ENCODE measurements around the gene CAB39L.

The CAB39L gene

GRCh38 chr13:49456156-49456555 lies 12.3 kb upstream of the CAB39L start:
- Histone ChIP-seq H3K27ac (ENCODE audit: poor library complexity, severe bottlenecking) (no peak overlapping the region), H3K9me3 (ENCODE audit: severe bottlenecking) (no peaks in the 10 kb centered on the region), H3K27me3 (ENCODE audit: insufficient read depth, poor library complexity, severe bottlenecking) (no peaks in the 10 kb centered on the region), H3K4me3 (ENCODE audit: severe bottlenecking) (no peak overlapping the region), H3K4me1 (ENCODE audit: insufficient read depth, poor library complexity, severe bottlenecking) (peaks cover 7% of the 10 kb centered on the region), H3K36me3 (ENCODE audit: low read depth) (peaks cover 8% of the 10 kb centered on the region)
- no peak for ATAC-seq (ENCODE audit: low read depth)
- DNase-seq (ENCODE audit: low spot score) = no peak
- no peak for TF ChIP-seq CTCF (IDR thresholded peaks at IDR 0.05; ENCODE audit: poor library complexity, severe bottlenecking)

DNA sequence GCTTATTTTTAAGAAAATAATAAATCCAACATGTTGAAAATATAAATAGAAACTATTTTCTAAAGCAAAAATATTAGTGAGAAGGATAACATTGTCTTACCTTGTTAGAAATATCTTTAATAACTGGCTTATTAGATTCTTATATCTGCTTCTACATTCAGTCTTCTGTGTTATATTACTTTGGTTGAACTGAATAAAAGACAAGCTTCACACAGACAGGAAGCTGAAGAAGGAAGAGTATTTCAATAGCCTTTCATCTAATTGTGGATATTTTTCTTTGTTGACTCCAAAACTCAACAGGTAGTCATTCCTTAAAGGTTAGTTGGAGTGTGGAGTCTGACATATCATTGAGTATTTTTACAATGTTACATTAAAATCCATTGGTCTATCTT lies 11.1 kb upstream of the CAB39L start:
- peaks cover 7% of the 10 kb centered on the region for H3K4me1 ChIP-seq (ENCODE audit: insufficient read depth, poor library complexity, severe bottlenecking)
- DNase-seq (ENCODE audit: low spot score) (no peak), ATAC-seq (ENCODE audit: low read depth) (no peak)
- H3K9me3 ChIP-seq (ENCODE audit: severe bottlenecking) = no peaks in the 10 kb centered on the region
- TF ChIP-seq CTCF (IDR thresholded peaks at IDR 0.05; ENCODE audit: poor library complexity, severe bottlenecking) = no peak
- no peak overlapping the region for H3K4me3 ChIP-seq (ENCODE audit: severe bottlenecking)
- H3K36me3 ChIP-seq (ENCODE audit: low read depth) = 0 out of 2 replicates have a peak, but pooled peaks cover 3% of the 10 kb centered on the region
- no peak overlapping the region for H3K27ac ChIP-seq (ENCODE audit: poor library complexity, severe bottlenecking)
- no peaks in the 10 kb centered on the region for H3K27me3 ChIP-seq (ENCODE audit: insufficient read depth, poor library complexity, severe bottlenecking)

DNA sequence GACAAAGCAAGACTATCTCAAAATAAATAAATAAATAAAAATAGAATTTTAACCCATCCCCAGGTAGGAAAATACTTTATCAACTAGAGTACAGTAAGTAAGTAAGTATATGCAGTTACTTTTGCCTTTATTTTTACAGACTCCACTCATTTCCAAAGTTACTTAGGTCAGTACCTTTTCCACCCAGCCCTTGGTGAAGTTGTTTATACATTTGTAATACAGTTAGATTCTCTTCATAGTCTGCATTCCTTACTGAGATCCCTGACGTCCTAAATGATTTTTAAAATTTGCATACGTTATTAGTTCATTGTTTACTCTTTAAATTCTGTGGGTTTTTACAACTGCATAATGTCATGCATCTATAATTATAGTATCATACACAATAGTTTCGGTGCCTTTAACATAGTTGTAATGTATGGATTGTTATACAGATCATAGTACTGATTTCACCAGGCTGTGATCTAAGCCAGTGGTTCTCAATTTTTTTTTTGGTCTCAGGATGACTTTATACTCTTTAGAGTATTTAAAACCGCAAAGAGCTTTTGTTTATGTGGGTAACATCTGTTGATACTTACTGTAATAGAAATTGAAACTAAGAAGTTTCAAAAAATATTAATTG lies 10.6 kb upstream of the CAB39L start:
- no peak overlapping the region for H3K4me3 ChIP-seq (ENCODE audit: severe bottlenecking)
- no peaks in the 10 kb centered on the region for H3K9me3 ChIP-seq (ENCODE audit: severe bottlenecking)
- H3K4me1 ChIP-seq (ENCODE audit: insufficient read depth, poor library complexity, severe bottlenecking) = peaks cover 7% of the 10 kb centered on the region
- no peak for ATAC-seq (ENCODE audit: low read depth)
- DNase-seq (ENCODE audit: low spot score) = no peak
- no peak for TF ChIP-seq CTCF (IDR thresholded peaks at IDR 0.05; ENCODE audit: poor library complexity, severe bottlenecking)
- 0 out of 2 replicates have a peak, but pooled peaks cover 3% of the 10 kb centered on the region for H3K36me3 ChIP-seq (ENCODE audit: low read depth)
- H3K27me3 ChIP-seq (ENCODE audit: insufficient read depth, poor library complexity, severe bottlenecking) = no peaks in the 10 kb centered on the region
- H3K27ac ChIP-seq (ENCODE audit: poor library complexity, severe bottlenecking) = no peak overlapping the region

DNA sequence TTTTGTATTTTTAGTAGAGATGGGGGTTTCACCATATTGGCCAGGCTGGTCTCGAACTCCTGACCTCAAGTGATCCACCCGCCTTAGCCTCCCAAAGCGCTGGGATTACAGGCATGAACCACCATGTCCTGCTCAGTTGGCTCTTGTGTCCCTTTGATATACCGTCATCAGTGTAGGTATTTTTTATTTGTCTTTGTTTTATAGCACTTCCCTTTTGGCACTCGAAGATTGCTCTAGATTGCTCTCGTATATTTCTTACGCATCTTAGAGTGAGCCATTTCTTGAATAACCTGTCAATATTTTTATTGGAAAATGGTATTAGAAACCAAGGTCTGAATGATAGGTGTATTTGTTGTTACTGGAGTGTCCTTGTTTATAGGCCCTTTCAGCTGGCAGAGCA lies 9.6 kb upstream of the CAB39L start:
- H3K27me3 ChIP-seq (ENCODE audit: insufficient read depth, poor library complexity, severe bottlenecking) = no peaks in the 10 kb centered on the region
- TF ChIP-seq CTCF (IDR thresholded peaks at IDR 0.05; ENCODE audit: poor library complexity, severe bottlenecking) = no peak
- H3K4me1 ChIP-seq (ENCODE audit: insufficient read depth, poor library complexity, severe bottlenecking) = peaks cover 7% of the 10 kb centered on the region
- no peak for DNase-seq (ENCODE audit: low spot score)
- 0 out of 2 replicates have a peak, but pooled peaks cover 3% of the 10 kb centered on the region for H3K36me3 ChIP-seq (ENCODE audit: low read depth)
- ATAC-seq (ENCODE audit: low read depth) = no peak
- H3K9me3 ChIP-seq (ENCODE audit: severe bottlenecking) = no peaks in the 10 kb centered on the region
- no peak overlapping the region for H3K4me3 ChIP-seq (ENCODE audit: severe bottlenecking)
- H3K27ac ChIP-seq (ENCODE audit: poor library complexity, severe bottlenecking) = no peak overlapping the region

GRCh38 chr13:49452725-49453457 lies 9.0 kb upstream of the CAB39L start:
- H3K4me3 ChIP-seq (ENCODE audit: severe bottlenecking) = no peak overlapping the region
- H3K4me1 ChIP-seq (ENCODE audit: insufficient read depth, poor library complexity, severe bottlenecking) = peaks cover 7% of the 10 kb centered on the region
- H3K27me3 ChIP-seq (ENCODE audit: insufficient read depth, poor library complexity, severe bottlenecking) = no peaks in the 10 kb centered on the region
- 0 out of 2 replicates have a peak, but pooled peaks cover 3% of the 10 kb centered on the region for H3K36me3 ChIP-seq (ENCODE audit: low read depth)
- no peak overlapping the region for H3K27ac ChIP-seq (ENCODE audit: poor library complexity, severe bottlenecking)
- TF ChIP-seq CTCF (IDR thresholded peaks at IDR 0.05; ENCODE audit: poor library complexity, severe bottlenecking) = no peak
- DNase-seq (ENCODE audit: low spot score) (no peak), ATAC-seq (ENCODE audit: low read depth) (no peak)
- no peaks in the 10 kb centered on the region for H3K9me3 ChIP-seq (ENCODE audit: severe bottlenecking)

Data from RWPE2 (cell line).